ENCODE results near the gene C5orf22. TPM values are rescaled to one million over a fixed set of nuclear protein-coding genes. Genes with fewer than 3 reads are reported as not detected.
"Not testable (repeated sequence)": the region's sequence is repeated elsewhere in the genome, so short reads cannot be mapped to it uniquely, and the experiment has no call there.

The C5orf22 gene
- total RNA-seq, 2 experiments from 2014 or later = 28.0 to 28.6 TPM

DNA sequence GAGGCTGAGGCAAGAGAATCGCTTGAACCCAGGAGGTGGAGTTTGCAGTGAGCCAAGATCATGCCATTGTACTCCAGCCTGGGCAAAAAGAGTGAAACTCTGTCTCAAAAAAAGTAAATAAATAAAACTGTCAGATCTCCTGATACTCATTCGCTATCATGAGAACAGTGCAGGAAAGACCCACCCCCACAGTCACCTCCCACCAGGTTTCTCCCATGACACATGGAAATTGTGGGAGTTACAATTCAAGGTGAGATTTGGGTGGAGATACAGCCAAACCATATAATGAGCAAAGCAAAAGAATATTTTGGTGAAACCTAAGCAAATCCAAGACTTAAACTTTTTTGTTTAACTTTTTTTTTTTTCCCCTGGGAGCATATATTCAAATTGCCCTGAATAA lies 17.0 kb downstream of the C5orf22 start:
- POLR2A ChIA-PET, CTCF ChIA-PET: not testable (repeated sequence)

DNA sequence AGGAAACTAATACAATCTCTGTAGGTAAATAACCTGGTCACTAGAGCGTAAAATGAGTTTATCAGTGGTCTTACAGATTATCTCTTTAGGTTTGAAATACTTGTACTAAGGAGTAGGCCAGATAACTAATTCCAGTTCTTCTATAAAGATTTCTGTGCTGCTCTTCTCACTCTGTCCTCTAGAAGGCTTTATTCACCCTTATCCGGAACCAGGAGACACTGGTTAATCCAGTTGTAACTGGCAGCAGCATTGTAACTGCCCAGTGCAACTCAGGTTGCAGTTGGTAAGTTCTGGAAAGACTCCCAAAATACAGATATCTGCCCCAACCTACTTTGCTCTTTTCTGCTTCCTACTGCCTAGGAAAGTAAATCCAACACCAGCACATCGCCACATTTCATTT lies 19.8 kb downstream of the C5orf22 start:
- CTCF ChIA-PET = no interaction called here
- POLR2A ChIA-PET = no interaction called here

DNA sequence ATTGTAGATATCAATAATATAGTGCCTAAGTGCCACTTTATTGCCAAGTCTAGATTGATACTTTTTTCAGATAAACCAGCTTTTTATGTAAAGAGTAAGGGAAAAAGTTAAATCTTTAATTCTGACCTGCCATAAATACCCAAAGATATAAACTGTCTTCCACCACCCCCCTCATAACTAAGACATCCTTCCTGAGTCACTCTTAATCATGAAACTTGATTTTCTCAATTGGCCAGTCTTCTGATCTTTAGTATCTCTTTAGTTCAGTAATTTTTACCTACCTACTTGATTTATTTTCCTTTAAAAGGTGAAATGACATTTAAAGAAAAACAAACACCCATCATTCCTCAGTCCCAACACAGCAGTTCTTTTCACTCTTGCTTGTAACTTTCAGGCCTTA lies 21.8 kb downstream of the C5orf22 start:
- ChIA-PET POLR2A (no interaction called here), CTCF (interaction anchor here (1.3 kb wide), 1 partner anchor 22 kb away, joined by 4 read pairs; the partner anchor contains the start of genes C5orf22 and DROSHA)

DNA sequence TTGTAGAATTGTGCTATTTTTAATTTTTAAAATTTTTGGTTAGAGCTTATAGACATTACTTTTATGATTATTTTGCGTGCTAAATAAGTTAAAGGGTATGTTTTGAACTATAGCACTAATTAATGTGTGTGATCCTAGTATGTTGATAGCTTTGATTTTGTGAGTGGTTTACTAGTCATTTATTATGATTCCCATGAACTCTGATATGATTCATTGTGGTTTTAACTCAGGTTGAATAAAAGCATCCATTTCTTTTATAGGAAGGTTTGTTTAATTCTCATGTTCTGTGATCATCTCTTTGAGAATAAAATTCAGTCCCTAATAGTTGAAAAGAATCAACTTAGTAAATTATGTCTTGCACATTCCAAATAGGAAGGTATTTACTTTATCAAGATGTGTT lies 22.5 kb downstream of the C5orf22 start:
- POLR2A ChIA-PET = interaction anchor here (1.4 kb wide), 1 partner anchor 23 kb away, joined by 5 read pairs; the partner anchor contains the start of genes C5orf22 and DROSHA

DNA sequence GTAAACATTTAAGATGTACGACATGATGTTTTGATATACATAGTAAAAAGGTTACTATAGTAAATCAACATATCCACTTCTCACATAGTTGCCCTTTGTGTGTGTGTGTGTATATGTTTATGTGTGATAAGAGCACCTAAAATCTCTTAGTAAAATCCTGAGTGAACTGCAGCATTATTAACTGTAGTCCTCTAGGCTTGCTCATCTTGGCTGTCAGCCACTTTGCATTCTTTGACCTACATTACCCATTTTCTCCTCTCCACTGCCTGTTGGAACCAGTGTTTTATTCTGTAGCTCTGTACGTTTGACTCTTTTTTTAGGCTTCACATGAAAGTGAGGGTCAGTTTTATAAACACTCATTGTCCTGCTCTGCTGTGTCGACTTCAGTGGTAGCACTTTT lies 24.4 kb downstream of the C5orf22 start:
- ChIA-PET POLR2A (no interaction called here), CTCF (no interaction called here)

More for the DNA sequence above, 22.5 kb downstream of the C5orf22 start:
- CTCF ChIA-PET = interaction anchor here (1.3 kb wide), 1 partner anchor 23 kb away, joined by 4 read pairs; the partner anchor contains the start of genes C5orf22 and DROSHA

DNA sequence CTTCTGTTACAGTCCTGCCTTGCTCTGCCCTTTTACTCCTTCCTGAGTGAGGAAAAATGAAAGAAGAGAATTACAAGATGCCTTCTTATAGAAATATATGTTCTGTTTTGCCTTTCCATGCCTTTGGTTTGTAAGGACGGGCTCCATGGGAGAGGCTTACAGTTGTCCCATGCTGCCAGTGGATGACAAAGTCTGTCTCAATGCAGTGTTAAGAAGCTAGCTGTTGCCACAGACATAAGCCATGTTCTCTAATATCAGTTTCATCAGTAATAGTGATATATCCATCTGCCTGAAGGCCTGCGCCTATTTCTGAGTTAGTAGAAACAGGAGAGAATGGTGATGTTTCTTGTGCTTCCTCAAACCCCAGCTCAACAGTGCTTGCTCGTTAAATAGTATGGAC lies 27.8 kb downstream of the C5orf22 start:
- POLR2A ChIA-PET = no interaction called here
- CTCF ChIA-PET = no interaction called here

DNA sequence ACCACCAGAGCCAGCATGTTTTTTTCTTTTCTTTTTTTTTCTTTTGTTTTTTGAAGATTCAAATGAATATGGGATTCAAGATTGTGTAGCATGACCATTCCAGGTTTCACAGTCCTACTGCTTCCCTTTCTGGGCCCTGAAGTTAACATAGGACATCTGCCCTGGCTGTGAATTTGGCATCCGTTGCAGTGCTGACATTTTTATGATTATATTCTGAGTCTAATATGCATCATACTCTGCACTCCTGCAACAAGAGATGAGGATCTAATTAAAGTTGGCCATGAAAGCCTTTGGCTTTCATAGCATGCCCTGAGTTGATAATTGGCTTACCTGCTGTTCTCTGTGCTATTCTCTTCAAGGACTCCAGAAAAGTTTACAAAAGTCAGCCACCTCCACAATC lies 29.8 kb downstream of the C5orf22 start:
- ChIA-PET CTCF (no interaction called here), POLR2A (no interaction called here)

DNA sequence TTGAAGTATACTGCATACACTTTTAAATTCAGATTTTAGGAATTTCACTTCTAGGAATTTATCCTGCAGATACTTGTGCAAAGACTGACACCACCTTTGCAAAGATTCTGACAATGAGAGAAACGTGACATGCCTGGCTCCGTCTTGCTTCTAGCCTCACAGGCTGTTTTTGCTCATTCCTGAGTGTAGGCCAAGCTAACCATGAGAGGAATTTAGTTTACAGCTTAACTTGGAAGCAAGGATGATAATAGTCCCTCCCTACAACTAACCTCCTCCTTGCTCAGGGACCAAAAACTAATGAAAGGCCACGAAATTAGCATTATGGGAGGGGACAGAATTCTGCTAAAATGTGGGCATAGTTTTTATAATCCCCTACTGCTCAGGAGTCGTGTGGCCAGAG lies 31.1 kb downstream of the C5orf22 start:
- ChIA-PET CTCF (no interaction called here), POLR2A (no interaction called here)

DNA sequence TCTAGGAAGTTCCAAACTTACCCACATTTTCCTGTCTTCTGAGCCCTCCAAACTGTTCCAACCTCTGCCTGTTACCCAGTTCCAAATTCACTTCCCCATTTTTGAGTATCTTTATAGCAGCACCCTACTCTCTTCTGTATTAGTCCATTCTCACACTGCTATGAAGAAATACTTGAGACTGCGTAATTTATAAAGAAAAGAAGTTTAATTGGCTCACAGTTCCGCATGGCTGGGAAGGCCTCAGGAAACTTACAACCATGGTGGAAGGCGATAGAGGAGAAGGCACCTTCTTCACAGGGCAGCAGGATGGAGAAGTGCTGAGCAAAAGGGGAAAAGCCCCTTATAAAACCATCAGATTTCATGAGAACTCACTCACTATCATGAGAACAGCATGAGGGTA lies 34.3 kb downstream of the C5orf22 start:
- CTCF ChIA-PET, POLR2A ChIA-PET: not testable (repeated sequence)

DNA sequence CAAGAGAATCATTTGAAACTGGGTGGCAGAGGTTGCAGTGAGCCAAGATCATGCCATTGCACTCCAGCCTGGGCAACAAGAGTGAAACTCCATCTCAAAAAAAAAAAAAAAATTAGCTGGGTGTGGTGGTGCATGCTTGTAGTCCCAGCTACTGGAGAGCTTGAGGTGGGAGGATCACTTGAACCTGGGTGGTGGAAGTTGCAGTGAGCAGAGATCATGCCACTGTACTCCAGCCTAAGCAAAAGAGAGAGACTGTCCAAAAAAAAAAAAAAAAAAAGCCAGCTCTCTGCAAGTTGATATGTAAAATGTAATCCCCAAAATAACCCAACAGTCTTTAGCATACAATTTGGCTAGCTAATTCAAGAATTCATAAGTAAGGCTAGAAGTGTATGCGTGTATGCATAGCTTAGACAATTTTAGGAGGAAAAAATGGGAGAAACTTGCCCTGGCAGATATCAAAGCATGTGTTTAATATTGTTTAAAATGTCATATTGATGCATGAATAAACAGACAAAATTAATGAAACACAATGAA lies 36.3 kb downstream of the C5orf22 start:
- CTCF ChIA-PET = no interaction called here
- POLR2A ChIA-PET = interaction anchor here (0.6 kb wide), 1 partner anchor 66 kb away, joined by 6 read pairs; no protein-coding TSS in a partner anchor

DNA sequence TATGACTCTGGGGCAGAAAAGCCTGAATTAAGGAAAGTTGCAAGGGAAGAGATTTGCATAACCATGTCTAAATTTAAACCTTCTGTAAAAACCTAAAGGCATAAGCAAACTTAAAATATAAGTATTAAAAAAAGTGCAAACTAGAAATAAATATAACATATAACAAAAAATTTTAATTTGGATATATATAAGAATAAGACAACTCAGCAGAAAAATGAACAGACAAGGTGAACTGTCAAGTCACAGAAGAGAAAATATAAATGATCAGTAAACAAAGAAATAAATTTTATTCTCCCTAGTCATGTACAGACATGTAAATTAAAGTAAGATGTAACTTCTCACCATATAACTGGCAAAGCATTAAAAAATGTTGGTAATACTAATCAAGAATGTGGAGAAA lies 37.0 kb downstream of the C5orf22 start:
- ChIA-PET POLR2A (interaction anchor here (0.6 kb wide), 1 partner anchor 65 kb away, joined by 6 read pairs; no protein-coding TSS in a partner anchor), CTCF (no interaction called here)

DNA sequence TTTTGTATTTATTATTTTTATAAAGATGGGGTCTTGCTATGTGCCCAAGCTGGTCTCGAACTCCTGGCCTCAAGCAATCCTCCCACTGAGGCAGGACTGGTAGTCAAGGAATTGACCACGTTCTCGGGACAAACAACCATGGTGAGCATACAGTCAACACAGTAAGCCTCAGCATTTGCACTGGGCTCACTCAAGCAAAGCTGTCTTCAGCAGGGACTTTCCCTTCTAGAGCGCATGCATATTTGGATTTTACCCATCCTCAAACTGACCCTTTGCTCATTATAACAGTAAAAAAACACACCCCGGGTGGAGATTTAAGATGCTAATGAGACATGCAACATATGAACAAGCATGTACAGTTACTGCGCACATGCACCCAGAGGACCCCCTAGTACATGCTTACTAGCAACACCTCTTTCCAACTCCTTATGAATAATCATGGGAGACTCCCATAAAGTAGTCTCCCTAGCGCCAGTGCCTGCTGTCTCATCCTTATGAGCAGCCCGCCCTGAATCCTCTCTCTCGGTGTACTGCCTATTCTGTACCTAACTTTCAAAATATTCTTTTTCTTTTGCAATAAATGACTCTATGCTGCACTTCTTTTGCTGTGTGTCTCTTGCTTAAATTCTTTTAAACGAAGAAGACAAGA lies 41.5 kb downstream of the C5orf22 start:
- CTCF ChIA-PET = no interaction called here
- POLR2A ChIA-PET = no interaction called here

DNA sequence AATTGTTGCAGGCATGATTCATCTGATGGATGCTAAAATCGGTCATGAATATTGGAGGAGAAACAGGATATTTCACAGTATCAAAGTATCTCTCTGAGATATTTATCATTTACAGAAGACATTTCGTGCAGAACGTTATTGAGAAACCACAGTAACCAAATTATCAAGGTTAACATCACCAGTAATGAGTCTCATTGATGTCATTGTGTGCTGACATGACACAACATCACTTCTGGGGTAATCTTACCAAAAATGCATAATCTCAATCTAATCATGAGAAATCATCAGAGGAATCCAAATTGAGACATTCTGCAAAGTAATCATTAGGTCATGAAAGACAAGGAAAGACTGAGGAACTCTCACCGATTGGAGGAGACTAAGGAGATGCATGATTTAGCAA lies 42.7 kb downstream of the C5orf22 start:
- ChIA-PET POLR2A (no interaction called here), CTCF (no interaction called here)

DNA sequence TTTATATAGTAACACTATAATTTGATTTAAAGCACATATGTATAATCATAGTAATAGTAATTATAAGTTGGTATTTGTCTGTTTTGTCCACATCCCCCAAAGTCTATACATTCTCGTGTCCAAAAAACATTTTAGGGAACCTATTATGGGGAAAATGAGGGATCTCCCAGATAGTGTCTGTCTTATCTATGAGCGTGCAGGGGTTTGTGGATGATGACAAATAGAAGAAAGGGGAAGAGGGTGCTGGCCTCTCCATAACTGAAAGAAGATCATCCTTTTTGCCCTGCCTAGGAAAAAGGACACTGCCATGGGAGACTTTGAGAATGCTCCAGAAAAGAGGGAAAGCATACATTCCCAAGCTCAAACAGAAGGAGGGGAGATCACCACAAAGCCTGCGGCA lies 45.3 kb downstream of the C5orf22 start:
- CTCF ChIA-PET = no interaction called here

DNA sequence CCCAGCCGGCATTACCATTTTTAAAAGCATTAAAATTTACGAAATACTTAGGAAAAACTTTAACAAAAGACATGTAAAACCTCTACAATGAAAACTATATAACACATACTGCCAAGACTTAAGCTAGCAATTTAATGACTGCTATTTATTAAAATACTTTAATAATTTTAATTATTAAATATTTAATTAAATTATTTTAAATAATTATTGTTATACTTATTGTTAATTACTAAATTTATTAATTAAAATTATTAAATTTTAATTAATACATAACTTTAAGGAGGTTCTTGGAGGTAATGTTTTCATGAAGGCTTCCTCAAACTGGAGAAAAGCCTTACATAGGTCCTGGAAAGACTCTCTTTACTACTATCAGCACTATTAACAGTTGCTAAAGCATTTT lies 47.5 kb downstream of the C5orf22 start:
- ChIA-PET POLR2A (no interaction called here), CTCF (no interaction called here)

More for the DNA sequence above, 45.3 kb downstream of the C5orf22 start:
- POLR2A ChIA-PET = no interaction called here

DNA sequence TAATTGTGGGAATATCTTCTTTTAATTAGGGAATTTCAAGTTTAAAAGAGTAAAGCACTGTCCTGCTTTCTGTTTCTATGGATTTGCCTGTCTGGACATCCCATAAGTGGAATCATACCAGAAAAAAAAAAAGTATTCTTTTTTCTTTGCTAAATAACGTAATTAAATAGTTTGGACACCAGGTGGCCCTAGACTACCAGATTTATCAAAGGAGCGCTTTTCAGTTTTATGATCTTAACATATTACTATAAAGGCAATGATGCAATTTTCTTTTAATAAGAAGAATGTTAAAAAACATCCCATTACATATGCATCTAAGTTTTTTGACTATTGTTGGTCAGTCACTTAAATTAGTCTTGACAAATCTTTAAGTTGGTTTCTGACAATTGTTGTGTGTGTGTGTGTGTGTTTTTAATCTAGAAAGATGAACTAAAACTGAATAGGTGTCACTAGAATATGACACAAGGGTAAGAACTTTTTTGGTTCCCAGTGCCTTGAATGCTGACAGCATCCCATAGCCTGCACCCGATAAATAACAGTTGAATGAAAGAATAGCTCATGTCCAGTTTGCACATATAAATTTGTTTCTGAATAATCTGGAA lies 49.5 kb downstream of the C5orf22 start:
- ChIA-PET POLR2A (no interaction called here), CTCF (no interaction called here)

DNA sequence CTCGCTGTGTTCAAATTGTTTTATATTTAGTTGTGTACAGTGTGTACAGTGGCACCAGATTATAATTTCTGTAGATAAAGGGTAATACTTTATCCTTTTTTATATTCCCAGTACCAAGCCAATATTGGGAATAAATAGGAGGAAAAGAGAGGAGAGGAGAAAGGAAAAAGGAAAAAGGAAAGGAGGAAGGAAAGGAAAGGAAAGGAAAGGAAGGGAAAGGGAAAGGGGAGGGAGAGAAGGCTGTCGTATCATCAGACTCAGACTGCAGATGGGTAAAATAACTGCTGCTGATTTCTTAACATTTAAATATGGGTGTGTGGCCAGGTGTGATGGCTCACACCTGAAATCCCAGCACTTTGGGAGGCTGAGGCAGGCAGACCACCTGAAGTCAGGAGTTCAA lies 51.0 kb downstream of the C5orf22 start:
- CTCF ChIA-PET = no interaction called here
- POLR2A ChIA-PET = no interaction called here

DNA sequence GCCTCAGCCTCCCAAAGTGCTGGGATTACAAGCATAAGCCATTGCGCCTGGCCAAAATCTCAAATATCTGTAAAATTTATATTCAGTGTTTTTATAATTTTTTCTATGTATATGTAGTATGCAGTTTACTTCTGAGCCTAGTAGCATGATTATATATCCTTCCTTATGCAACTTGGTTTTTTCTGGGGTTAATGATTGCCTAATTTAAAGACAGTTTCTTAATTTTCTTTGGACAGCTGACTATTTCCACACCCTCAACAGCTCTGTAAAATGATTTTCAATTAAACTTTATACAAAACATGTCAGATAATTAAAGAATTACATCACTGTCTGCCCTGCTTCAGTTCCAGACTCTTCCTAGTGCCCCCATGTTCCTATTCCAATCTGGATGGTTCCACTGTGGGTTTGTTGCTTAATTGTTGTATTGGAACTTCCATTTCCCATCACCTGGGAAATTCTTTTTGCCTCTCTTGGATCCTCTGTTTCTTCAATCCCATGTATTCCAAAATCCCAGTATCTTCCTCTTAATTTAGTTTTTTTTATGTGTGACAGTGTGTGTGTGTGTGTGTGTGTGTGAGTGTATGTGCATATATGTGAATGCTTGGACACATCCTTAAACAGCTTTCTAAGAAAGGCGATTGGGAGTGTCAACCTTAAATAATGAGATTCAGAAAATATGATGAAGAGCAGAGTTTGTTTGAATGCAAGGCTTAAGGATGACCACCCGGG lies 53.2 kb downstream of the C5orf22 start:
- POLR2A ChIA-PET = no interaction called here
- CTCF ChIA-PET = no interaction called here

DNA sequence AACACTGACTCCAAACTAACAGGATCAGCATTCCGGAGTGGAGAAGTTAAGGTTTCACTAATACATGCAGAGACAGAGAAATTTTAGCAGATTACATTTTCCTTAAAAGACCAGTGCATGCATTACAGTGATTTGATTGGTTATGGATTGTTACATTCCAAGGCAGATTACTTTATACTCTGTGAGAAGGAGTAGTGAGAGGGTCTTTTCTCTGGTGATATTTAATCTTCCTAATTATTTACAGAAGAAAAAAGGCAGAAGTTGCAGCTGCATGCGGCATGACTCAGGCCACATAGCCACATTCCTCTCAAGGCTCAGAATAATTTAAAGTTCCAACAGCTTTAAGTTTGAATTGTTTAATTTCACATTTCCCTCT lies 53.8 kb downstream of the C5orf22 start:
- CTCF ChIA-PET = no interaction called here
- POLR2A ChIA-PET = no interaction called here

DNA sequence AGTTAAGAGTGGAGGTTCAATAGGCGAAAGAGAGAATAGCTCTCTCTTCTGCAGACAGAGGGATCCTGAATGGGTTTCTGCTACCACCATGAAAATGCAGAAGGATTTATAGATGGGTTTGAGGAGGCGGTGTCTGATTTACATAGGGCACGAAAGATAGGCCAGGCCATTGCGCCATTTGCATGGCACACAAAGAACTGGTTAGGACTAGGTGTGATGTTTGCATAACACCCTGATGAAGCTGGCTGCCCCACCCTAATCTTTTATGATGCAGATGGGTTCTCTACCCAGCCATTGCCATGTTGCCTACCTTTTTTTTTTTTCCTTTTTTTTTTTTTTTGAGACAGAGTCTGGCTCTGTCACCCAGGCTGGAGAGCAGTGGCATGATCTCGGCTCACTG lies 55.4 kb downstream of the C5orf22 start:
- POLR2A ChIA-PET = no interaction called here

DNA sequence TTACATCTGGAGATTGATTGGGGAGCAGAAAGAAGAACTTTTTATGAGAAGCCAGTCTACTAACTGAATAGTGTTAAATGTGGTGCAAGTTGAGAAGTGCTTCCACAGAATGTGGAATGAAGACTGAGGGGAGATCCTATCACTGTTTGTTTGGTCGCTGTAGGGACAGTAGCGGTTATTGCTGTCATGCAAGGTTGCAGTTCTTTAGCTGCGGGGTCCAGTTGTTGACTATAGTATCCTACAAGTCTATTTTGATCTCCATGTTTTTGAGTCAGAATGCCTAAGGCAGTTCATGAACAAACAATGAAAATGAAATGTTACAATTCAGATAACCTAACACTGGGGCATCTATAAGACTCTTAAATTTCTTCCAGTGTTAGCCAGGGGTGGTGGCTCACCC lies 61.6 kb downstream of the C5orf22 start:
- CTCF ChIA-PET = no interaction called here

More for the DNA sequence above, 55.4 kb downstream of the C5orf22 start:
- CTCF ChIA-PET = no interaction called here

More for the DNA sequence above, 61.6 kb downstream of the C5orf22 start:
- POLR2A ChIA-PET = no interaction called here
